A549 treated with RU486 at 1 μM for 4 hours (cell line): Measurements from ENCODE around the gene SPDYE17. TPM values are rescaled to one million over a fixed set of nuclear protein-coding genes. Genes with fewer than 3 reads are reported as not detected.

Experiments
- total RNA-seq: library from RNA; stranded (reverse); fragments of 200-300 nt; extraction: Qiagen RNA extraction; gene quantifications from 5 replicates; pipeline ENCODE4 v1.2.3, GENCODE V29; 2022; ENCODE audit warnings: low read depth

The SPDYE17 gene
- total RNA-seq: not detected in 5 replicates

GRCh38 chr7:77032261-77032660, at the start of gene SPDYE17:
SPDYE17 (minus strand) TSS chr7:77032361; CDS start chr7:77030570, 1,791 bp downstream.

GRCh38 chr7:77062557-77062956, 30.4 kb upstream of the SPDYE17 start, which contains the start of gene SPDYE18:
SPDYE18 (minus strand) TSS chr7:77062558; CDS start chr7:77060512, 2,046 bp downstream.

Other genes starting within 250 kb of the SPDYE17 start
- 0.13 to 0.32 TPM (median 0.30 TPM) in 3 of 5 replicates, not detected in the others for gene SPDYE18, start 30.2 kb upstream of the SPDYE17 start, total RNA-seq
- 0.38 to 0.89 TPM (median 0.56 TPM) in 5 replicates for gene CCDC146, start 90.3 kb upstream of the SPDYE17 start, total RNA-seq
- not detected in 5 replicates for gene FGL2, start 167.5 kb upstream of the SPDYE17 start, total RNA-seq